OCI-LY3 (cell line): ENCODE data around the gene KDELR3.

Source experiments
- H2AFZ ChIP-seq: fragments of 200-600, 300-600 bp; shearing (Covaris generic); 2 replicates; pipeline ENCODE4 v1.6.0; 2014; ENCODE audit warnings: antibody characterized with exemption, low read depth, low read length
- H3K27ac ChIP-seq: fragments of 200-600, 300-600 bp; sonication (generic); 2 replicates; pipeline ENCODE4 v1.5.1; 2014; ENCODE audit warnings: mild to moderate bottlenecking, low read length, moderate library complexity, mixed read lengths
- H3K27me3 ChIP-seq: fragments of 200-600, 300-600 bp; sonication (generic); 2 replicates; pipeline ENCODE4 v1.6.1; 2014; ENCODE audit warnings: low read depth, low read length, mixed read lengths
- H3K36me3 ChIP-seq: fragments of 200-600, 300-600 bp; sonication (generic); replicated peaks from 2 replicates; pipeline ENCODE3; 2014; ENCODE audit warnings: low read depth, low read length, mixed read lengths
- H3K4me1 ChIP-seq: fragments of 300-600, 200-600 bp; sonication (generic); 2 replicates; pipeline ENCODE4 v1.6.1; 2014; ENCODE audit warnings: low read length, mixed read lengths
- H3K4me2 ChIP-seq: fragments of 200-600, 300-600 bp; sonication (generic); 2 replicates; pipeline ENCODE4 v1.6.1; 2014; ENCODE audit warnings: low read length, mixed read lengths
- H3K4me3 ChIP-seq: fragments of 300-600, 200-600 bp; sonication (generic); 2 replicates; pipeline ENCODE4 v1.5.1; 2014; ENCODE audit warnings: antibody characterized with exemption, mild to moderate bottlenecking, low read length, moderate library complexity
- H3K79me2 ChIP-seq: fragments of 300-600, 200-600 bp; shearing (Covaris generic); 2 replicates; pipeline ENCODE4 v1.6.1; 2014; ENCODE audit warnings: mild to moderate bottlenecking, low read length, mixed read lengths
- H3K9ac ChIP-seq: fragments of 300-600, 200-600 bp; shearing (Covaris generic); 2 replicates; pipeline ENCODE4 v1.6.0; 2014; ENCODE audit warnings: mild to moderate bottlenecking, low read length, moderate library complexity
- H3K9me3 ChIP-seq: fragments of 200-600, 300-600 bp; shearing (Covaris generic); 2 replicates; pipeline ENCODE4 v1.6.1; 2014; ENCODE audit warnings: low read length, mixed read lengths; ENCODE audit not compliant: insufficient read depth
- H4K20me1 ChIP-seq: fragments of 200-600, 300-600 bp; sonication (generic); 2 replicates; pipeline ENCODE4 v1.6.1; 2016; ENCODE audit warnings: low read length, mixed read lengths; ENCODE audit not compliant: insufficient read depth
- CTCF ChIP-seq: fragments of 200-600, 300-600 bp; sonication (generic); IDR thresholded peaks from 2 replicates; pipeline ENCODE4 v1.5.1; 2014; ENCODE audit warnings: antibody characterized with exemption, low read length, low read depth
- EZH2phosphoT487 ChIP-seq: fragments of 200-600 bp; shearing (Covaris generic); IDR thresholded peaks from 2 replicates; pipeline ENCODE4 v1.6.1; 2018; ENCODE audit warnings: antibody characterized with exemption, mixed run types, low read depth

The KDELR3 gene

GRCh38 chr22:38428714-38429113 lies 39.2 kb upstream of the KDELR3 start:
- Histone ChIP-seq H2AFZ (no peak overlapping the region), H4K20me1 (no peaks in the 10 kb centered on the region), H3K4me1 (no peaks in the 10 kb centered on the region), H3K4me3 (no peak overlapping the region), H3K9me3 (no peaks in the 10 kb centered on the region), H3K79me2 (no peaks in the 10 kb centered on the region), H3K27ac (no peak overlapping the region), H3K4me2 (no peak overlapping the region), H3K36me3 (no peaks in the 10 kb centered on the region), H3K27me3 (no peaks in the 10 kb centered on the region), H3K9ac (no peak overlapping the region)
- no peak for TF ChIP-seq CTCF
- TF ChIP-seq EZH2phosphoT487, result no peak

- Histone ChIP-seq H2AFZ (no peak overlapping the region), H3K79me2 (no peaks in the 10 kb centered on the region), H3K27me3 (peaks cover 7% of the 10 kb centered on the region; the same call in 1 of the 2 replicates), H3K4me3 (no peak overlapping the region), H3K4me2 (no peak overlapping the region), H3K27ac (no peak overlapping the region), H4K20me1 (no peaks in the 10 kb centered on the region), H3K36me3 (no peaks in the 10 kb centered on the region), H3K9ac (no peak overlapping the region), H3K4me1 (no peaks in the 10 kb centered on the region), H3K9me3 (no peaks in the 10 kb centered on the region)
- no peak for TF ChIP-seq CTCF
- no peak for TF ChIP-seq EZH2phosphoT487
Measured at GRCh38 chr22:38429499-38430068, 38.3 kb upstream of the KDELR3 start.

- H3K9ac ChIP-seq, result no peak overlapping the region
- no peak overlapping the region for H3K4me3 ChIP-seq
- no peaks in the 10 kb centered on the region for H3K79me2 ChIP-seq
- no peak overlapping the region for H3K27ac ChIP-seq
- no peak overlapping the region for H2AFZ ChIP-seq
- no peaks in the 10 kb centered on the region for H3K9me3 ChIP-seq
- TF ChIP-seq CTCF, result no peak
- no peak for TF ChIP-seq EZH2phosphoT487
- no peak overlapping the region for H3K4me2 ChIP-seq
- no peaks in the 10 kb centered on the region for H3K4me1 ChIP-seq
- H3K27me3 ChIP-seq, result peaks cover 7% of the 10 kb centered on the region; the same call in 1 of the 2 replicates
- no peaks in the 10 kb centered on the region for H4K20me1 ChIP-seq
- H3K36me3 ChIP-seq, result no peaks in the 10 kb centered on the region
Measured at GRCh38 chr22:38431266-38432010, 36.5 kb upstream of the KDELR3 start.

GRCh38 chr22:38432264-38432663 lies 35.6 kb upstream of the KDELR3 start:
- H3K4me1 ChIP-seq, result no peaks in the 10 kb centered on the region
- no peak overlapping the region for H3K27ac ChIP-seq
- no peak overlapping the region for H3K9ac ChIP-seq
- peaks cover 7% of the 10 kb centered on the region; the same call in 1 of the 2 replicates for H3K27me3 ChIP-seq
- H3K4me3 ChIP-seq, result no peak overlapping the region
- no peak overlapping the region for H2AFZ ChIP-seq
- no peaks in the 10 kb centered on the region for H4K20me1 ChIP-seq
- no peaks in the 10 kb centered on the region for H3K79me2 ChIP-seq
- TF ChIP-seq EZH2phosphoT487, result no peak
- no peak for TF ChIP-seq CTCF
- H3K4me2 ChIP-seq, result no peak overlapping the region
- no peaks in the 10 kb centered on the region for H3K36me3 ChIP-seq
- H3K9me3 ChIP-seq, result no peaks in the 10 kb centered on the region
